Measurements from ENCODE around the gene MTG2.

Gene MTG2

GRCh38 chr20:62206388-62206775, 23.6 kb downstream of the MTG2 start:
- DNase-seq (ENCODE audit: low read depth), result no peak

- no peak for DNase-seq (ENCODE audit: low read depth)
Measured at GRCh38 chr20:62208061-62208794, 25.4 kb downstream of the MTG2 start.

- DNase-seq (ENCODE audit: low read depth), result no peak
Measured at GRCh38 chr20:62208795-62209755, 26.2 kb downstream of the MTG2 start.

GRCh38 chr20:62209850-62210495, 27.1 kb downstream of the MTG2 start:
- no peak for DNase-seq (ENCODE audit: low read depth)

- DNase-seq (ENCODE audit: low read depth), result no peak
Measured at GRCh38 chr20:62210496-62210855, 27.6 kb downstream of the MTG2 start.

- DNase-seq (ENCODE audit: low read depth), result no peak
Measured at GRCh38 chr20:62211216-62211615, 28.4 kb downstream of the MTG2 start.

DNA sequence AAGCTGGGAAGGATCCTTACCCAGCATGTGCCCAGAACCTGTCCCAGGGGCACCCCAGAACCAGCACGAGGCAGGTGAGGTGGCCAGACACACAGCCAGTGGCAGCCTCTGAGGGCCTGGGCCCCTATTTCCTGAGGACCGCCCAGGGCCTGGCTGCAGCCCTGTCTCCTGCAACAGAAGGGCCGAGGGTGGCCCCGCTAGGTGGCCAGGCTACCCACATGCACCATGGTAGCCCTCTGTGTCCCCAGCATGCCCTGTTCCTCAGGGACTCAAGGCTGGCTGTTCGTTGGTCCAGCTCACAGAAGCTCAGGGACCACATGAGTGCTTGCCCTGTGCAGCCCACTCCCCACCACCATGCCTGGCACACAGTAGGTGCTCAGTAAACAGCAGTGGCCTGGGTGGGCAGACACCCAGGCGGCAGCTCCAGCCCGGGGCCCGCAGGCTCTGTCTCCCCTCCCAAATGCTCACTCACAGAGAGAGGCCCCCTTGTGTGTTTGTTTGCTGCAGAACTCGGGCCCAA, 29.0 kb downstream of the MTG2 start:
- no peak for DNase-seq (ENCODE audit: low read depth)

DNA sequence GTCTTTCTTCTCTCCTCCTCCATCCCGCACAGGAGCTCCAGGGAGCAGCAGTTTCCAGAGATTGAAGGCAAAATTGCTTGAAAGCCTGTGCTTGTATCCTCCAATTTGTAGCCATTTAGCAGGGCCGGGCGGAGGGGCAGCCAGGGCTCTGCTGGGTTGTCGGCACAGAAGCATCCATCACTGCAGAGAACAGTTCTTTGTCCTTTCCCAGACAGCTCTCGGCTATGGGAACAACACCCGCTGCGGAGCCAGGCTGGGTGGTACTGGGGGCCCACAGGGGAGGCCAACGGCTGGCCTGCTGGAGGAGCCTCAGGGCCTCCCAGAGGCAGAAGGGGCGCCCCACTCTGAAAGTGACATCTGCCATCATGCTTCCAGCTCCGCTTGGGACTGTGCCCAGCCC, 29.5 kb downstream of the MTG2 start:
- DNase-seq (ENCODE audit: low read depth), result no peak

DNA sequence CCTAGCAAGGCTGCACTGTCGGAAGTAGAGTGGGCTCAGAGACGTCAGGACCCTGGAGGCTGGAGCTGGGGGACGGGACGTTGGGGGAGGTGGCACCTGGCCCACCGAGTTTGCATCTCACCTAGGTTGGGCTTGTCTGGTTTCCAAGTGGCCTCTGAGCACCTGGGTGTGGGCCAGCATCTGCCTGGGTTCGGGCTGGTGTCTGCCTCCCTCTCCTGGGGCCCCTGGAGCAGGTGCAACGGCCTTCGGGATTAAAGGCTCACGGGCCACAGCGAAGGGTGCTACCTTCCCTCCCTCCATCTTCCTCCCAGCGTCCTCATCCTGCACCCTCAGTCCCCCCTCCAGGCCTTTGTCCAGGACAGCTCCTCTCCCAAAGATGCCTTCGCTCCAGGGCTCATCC, 31.2 kb downstream of the MTG2 start:
- no peak for DNase-seq (ENCODE audit: low read depth)

DNA sequence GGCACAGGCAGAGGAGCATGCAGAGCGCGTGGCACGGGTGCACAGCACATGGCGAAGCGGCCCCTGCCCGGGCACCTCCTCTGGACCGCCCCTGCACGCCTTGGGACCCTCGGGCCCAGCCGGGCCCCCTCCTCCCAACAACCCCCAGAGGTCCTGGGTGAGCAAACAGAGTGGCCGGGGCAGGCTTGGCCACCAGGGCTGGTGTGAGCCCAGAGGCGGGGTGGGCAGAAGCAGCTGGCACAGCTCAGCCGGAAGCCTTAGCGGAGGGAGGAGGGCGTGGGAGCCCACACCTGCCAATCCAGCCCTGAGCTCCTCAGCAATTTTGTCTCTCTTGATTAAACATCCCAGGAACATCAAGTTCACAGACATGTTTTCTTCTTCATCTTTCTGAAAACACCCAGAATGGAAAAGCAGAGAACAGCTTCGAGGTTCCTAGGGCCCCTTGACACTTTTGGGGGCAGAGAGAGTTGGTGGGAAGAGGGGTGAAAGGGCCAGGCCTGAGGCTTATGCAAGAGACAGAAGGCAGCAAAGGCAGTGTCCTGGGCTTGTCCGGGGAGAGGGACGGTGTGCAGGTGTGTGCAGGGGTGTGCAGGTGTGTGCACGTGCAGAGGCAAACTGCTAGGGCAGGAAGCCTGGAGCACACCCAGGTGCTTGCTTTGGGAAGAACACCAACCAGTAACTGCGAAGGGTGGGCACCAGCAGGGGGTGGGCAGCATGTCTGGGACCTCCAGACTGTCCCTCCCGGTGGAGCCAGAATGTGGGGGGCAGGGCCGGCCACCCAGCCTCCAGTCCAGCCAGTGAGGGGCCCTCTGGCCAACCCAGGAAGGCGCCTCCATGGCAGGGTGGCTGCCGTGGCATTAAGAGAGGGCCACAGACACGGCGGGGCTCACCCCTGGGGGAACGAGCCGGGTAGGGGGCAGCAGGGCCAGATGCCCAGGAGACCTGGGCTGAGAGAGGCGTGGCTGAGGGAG, 32.5 kb downstream of the MTG2 start:
- DNase-seq (ENCODE audit: low read depth), result no peak

DNA sequence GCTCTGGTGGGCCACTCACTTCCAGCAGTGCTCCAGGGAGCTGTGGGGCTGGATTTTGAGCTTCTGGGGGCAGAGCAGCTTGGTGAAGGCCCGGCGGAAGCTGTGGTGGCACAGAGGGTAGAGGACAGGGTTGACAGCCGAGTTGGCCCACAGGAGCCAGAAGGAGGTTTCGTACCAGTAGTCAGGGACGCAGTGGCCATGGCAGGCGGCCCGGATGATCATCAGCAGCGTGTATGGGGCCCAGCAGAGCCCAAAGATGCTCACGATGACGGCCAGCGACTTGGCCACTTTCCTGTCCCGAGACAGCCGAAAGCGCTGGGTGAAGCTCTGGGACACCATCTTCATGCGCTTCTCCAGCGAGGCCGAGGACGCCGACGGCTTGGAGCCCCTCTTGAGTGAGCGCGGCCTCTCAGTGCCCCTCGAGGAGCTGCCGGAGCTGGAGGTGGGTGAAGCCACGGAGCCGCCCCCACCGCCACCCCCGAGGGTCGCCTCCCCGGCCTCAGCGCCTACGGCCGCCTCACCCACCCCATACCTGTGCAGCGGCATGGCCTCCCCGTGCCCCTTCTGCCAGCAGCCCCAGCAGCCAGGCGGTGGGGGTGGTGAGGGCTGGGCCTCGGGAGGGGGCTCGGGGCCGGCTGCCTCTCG, 33.3 kb downstream of the MTG2 start:
- no peak for DNase-seq (ENCODE audit: low read depth)

GRCh38 chr20:62216636-62217566, 34.1 kb downstream of the MTG2 start:
- DNase-seq (ENCODE audit: low read depth), result no peak

DNA sequence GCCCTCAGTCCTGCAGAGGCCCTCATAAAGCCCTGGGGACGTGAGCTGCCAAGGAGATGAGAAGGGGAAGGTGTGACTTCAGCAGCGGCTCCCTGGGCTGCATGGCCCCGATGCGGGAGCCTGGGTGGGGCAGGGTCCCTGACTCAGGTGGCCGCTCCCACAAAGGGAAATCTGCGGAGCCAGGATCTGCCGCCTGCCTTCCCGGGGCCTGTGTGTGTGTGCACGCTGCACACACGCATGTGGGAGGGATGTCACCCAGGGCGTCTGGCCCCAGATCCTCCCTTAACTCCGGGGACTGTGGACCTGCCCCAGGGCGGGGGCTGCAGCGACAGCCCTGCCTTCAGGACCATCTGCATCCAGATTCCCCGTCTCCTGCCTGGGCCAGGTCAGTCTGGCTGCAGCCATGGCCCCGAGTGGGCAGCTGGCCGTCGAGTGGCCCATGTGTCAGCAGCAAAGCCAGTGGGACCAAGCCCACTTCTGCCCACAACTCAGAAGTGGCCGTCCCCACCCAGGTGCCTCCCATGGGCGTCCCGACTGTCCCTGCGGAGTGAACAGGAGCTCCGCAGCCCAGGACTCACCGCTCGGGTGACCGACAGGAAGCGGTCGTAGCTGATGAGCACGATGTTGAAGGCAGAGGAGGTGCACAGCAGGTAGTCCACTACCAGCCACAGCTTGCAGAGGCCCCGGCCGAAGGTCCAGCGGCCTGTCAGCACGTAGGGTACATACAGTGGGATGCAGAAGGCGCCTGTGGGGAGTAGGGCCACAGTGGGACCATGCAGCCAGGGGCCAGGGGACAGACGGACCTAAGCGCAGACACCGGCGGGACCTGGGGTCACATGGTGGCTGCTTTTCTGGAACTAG, 35.3 kb downstream of the MTG2 start:
- no peak for DNase-seq (ENCODE audit: low read depth)

- no peak for DNase-seq (ENCODE audit: low read depth)
Measured at GRCh38 chr20:62219101-62219991, 36.5 kb downstream of the MTG2 start.

DNA sequence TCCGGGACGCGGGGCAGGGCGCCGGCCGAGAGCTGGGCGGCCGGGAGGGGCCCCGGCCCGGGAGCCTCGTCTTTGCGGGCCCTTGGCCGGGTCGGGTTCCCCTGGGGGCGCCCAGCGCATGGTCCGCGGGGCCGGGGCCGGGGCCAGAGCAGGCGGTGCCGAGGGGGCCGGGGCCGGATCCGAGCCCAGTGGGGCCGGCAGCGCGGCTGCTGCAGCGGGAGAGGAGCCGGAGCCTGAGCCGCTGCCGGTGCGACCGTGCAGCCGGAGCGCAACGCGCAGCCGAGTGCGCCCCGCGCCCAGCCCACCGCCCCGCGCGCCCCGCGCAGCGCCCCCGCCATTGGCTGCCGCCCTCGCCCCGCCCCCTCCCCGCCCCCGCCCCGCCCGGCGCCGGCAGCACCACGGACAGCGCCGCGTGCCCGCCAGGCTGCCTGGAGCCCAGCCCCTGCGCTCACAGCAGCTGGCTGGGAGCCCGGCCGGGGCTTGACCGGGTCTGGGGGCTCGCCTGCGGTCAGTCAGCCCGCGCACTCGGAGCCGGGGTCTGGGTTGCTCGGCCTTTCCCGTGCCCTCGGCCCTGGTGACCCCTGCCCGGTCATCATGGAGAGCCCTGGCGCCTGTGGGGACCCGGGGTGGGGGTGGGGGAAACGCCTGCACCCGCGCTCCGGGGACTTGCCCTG, 37.3 kb downstream of the MTG2 start, which contains the start of gene HRH3:
TSS of gene HRH3 (minus strand) at position 287 of the 674 bp plus-strand sequence. CDS start 308 bp downstream, outside the sequence.
- peak; percentile 30 for DNase-seq (ENCODE audit: low read depth)

- no peak for DNase-seq (ENCODE audit: low read depth)
Measured at GRCh38 chr20:62220666-62221568, 38.1 kb downstream of the MTG2 start.

Measured in activated T-cell treated with anti-CD3 and anti-CD28 coated beads for 48 hours (primary cell).